HG03095 (cell line): ENCODE data around the gene RPP14.
"Not testable (repeated sequence)": the region's sequence is repeated elsewhere in the genome, so short reads cannot be mapped to it uniquely, and the experiment has no call there.

Source experiments
- ATAC-seq: cut with Tn5 transposase; IDR thresholded peaks from one replicate; pipeline ENCODE4 v1.9.1; 2021; ENCODE audit warnings: moderate library complexity; ENCODE audit not compliant: unreplicated experiment

The RPP14 gene

DNA sequence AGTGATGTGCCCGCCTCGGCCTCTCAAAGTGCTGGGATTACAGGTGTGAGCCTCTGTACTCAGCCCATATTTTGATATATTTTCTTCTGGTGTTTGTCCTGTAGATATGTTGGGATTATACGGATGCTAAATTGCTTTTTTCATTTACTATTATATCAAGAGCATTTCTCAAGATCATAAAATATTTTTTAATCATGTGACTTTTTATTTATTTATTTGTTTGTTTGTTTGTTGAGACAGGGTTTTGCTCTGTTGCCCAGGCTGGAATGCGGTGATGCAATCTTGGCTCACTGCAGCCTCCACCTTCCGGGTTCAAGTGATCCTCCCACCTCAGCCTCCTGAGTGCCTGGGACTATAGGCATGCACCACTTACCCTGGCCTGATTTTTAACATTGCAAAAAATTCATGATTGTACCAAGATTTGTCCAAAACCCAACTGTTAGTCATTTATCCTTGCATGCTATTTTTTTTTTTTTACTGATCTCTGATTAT lies 23.9 kb downstream of the RPP14 start:
- ATAC-seq = no peak

DNA sequence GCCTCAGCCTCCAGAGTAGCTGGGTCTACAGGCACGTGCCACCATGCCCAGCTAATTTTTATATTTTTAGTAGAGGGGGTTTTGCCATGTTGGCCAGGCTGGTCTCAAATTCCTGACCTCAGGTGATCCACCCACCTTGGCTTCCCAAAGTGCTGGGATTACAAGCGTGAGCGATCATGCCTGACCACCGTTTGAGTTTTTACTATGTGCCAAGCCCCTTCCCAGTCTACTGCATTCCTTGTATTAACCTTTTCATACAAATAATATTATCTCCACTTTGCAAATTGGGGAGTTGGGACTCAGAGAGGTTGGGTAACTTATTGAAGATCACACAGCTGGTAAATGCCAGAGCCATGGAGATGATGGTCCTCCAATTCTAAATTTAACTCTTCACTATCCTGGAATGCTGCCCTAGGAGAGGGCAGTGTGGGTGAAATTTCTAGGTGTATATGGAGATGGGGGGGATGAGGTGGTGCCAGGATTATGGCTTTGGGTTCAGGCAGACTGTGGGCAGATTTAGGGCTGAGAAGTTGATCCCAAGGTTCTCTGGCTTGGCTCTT lies 25.6 kb downstream of the RPP14 start:
- no peak for ATAC-seq

DNA sequence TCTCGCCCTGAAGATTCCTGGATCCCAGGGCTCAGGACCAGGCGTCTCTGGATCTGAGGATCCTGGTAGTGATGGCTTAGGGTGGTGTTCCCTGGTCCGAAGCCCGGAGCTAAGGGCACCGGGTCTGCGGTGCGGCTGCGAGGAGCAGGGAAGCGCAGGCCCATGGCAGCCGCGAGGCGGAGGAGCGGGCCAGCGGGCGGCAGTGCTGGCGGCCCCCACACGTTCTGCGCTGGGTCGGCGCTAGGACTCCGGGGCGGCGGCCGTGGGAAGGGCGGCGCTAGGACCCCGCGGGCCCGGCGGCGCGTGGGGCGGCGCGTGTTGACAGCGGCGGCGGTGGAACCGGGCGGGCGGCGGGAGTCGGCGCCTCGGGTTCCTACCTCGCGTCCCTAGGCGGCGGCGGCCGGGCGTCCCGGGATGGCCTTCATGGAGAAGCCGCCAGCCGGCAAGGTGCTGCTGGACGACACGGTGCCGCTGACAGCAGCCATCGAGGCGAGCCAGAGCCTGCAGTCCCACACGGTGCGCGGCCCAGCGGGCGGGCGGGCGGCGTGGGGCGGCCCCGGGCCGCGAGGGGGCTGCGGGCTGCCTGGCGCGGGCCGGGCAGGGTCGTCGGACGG lies 26.6 kb downstream of the RPP14 start, which contains the start of gene PXK:
PXK (plus strand) TSS at position 318 of the 614 bp plus-strand sequence; CDS start at position 415, 97 bp downstream.
- peak; percentile 89 for ATAC-seq

DNA sequence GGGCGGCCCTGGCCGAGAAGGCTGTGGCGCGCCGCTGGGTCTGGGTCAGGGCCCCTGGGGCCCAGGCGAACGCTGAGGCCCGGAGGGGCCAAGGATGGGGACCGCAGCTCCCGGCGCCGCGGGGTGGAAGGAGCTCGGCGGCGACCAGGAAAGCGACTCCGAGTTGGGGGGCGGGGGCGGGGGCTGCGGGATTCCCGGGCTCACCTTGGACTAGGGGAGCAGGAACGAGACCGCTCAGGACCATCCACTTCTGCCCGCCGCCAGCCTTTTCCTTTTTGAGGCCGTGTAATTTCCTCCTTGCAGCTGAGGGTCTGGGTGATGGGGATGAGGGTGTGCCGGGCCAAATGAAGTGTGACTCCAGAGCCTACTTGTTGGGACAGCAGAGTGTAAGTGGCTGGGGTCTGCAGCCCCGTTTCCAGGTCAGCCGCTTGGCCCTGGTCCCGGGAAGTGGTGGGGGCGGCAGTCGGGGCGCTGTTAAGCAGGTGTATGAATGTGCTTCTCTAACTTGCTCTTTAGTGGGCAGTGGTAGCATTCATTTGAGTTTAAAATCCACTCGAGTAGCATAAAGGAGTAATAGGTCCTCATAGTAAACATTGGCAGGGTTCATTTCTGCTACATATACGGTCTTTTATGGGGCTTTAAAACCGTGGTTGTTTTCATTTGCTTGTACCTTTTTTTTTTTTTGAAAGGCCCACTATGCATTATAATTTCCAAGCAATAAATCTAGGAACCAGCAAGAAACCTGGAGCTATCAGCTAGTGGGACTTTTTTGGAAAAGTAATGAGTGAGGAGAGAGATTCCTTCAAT lies 27.4 kb downstream of the RPP14 start:
- peak; percentile 41 for ATAC-seq

DNA sequence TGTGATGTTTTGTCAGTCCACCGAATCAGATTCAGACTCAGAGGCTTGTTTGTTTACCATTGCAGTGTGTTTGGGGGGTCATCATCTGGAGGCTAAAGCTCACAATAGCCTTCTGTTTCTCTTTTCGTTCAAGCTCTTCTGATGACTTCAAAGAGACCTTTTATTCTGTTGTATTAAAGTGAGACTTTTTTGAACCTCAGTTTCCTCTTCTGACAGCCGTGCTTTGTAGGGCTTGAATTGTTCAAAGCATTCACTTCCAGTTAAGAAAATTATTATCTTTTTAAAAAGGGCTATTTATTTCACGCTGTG lies 27.9 kb downstream of the RPP14 start:
- no peak for ATAC-seq

DNA sequence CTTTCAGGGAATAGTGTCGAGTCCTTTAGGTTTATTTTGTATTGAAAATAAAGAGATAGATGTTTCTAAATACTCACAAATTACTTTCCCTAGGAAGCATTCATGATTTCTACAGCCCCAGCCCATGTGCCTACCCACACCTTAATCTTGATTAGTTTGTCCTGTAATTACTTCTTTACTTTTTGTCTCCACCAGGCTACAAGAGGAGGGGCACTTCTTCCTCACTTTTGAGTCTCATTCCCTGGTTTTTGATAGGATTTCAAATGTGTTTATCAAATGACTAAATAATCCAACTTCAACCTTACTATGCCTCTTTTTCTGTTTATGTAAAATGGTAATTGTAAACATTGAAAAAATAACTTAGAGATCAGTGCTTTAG lies 28.4 kb downstream of the RPP14 start:
- no peak for ATAC-seq

DNA sequence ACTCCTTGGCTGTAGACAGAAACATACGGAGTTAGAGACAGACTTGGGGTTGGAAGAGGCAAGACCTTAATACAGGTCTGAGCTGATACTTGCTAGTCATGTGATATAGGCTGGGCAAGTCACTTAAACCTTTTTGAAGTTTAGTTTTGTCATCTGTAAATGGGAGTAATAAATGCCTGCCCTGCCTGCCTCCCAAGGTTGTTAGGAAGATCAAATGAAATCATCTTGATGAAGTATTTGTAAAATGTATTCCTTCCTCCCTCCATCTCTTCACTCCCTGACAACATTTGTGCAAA lies 29.6 kb downstream of the RPP14 start:
- no peak for ATAC-seq

DNA sequence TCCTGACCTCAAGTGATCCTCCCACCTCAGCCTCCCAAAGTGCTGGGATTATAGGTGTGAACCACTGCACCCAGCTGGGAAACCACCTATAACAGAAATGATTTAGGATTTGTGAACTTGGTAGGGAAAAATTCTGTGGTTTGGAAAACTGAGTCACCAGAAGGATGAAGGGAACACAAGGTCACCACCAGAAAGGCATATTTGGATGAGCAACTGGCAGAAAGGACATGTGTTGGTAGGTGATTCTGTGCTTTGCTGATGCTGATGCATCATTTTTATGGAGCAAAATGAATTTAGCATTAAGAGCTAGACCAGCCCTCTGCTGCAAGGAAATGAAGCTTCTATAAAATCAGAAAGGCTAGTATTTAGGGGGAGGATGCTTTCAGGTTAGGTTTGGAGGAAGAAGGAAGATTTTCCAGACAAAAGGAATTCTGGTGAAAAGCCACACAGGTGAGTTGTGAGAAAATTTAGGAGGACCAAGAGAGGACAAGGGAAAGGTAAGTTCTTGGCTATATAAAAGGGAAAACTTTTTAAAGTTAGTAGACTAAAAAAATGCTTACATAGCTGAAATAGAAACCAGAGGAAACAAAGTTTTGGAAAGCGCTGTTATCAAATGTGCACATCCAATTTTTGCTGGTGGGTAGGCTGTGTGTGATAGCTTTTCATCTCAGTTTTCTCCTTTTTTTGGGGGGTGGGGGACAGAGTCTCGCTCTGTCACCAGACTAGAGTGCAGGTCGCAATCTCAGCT lies 30.3 kb downstream of the RPP14 start:
- ATAC-seq = no peak

DNA sequence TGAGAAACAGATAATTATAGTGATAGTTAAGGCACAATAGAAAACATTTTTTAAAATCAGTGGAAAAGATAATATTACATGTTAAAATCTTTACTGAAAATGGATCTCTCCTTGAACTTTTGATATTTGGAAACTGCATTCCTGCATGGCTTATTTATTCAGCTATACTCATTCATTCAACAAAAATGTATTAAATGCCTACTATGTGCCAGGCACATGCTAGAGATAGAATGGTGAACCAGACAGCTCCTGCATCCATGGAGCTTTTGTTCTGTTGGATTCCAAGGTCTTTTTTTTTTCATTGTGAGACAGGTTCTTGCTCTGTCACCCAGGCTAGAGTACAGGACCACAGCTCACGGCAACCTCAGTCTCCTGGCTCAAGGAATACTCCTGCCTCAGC lies 31.1 kb downstream of the RPP14 start:
- no peak for ATAC-seq

DNA sequence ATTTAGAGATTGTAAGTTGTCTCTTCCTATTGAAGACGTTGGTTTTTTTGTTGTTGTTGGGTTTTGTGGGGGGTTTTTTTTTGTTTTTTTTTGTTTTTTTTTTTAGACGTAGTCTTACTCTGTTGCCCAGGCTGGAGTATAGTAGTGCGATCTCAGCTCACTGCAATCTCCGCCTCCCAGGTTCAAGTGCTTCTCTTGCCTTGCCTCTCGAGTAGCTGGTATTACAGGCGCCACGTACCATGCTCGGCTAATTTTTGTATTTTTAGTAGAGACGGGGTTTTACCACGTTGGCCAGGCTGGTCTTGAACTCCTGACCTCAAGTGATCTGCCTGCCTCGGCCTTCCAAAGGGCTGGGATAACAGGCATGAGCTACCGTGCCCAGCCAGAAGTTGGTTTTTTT lies 33.1 kb downstream of the RPP14 start:
- ATAC-seq = not testable (repeated sequence)

DNA sequence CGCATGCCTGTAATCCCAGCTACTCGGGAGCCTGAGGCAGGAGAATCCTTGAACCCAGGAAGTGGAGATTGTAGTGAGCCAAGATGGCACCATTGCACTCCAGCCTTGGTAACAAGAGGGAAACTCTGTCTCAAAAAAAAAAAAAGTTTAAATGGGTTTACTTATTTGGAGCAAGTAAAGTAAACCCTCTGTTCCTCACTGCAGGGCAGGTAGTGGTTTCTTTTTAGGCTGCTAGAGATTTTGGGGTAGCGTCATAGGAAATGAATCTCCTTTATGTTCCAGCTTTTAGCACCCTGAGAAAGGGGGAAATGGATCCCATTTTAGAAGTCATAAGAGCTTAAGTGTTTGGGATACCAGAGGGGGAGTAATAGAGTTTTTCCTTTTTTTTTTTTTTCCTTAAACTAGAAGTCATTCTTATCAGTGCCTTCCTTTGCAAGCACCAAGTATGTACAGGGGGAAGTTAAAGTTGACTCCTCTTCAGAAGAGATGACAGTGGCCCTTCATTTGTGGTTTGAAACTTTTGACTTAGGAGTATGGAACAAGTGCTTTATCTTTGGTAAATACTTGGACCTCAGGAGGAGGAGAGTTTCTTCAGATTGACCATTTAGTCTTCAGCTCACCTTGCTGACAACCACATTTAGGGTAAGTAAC lies 34.7 kb downstream of the RPP14 start:
- no peak for ATAC-seq

DNA sequence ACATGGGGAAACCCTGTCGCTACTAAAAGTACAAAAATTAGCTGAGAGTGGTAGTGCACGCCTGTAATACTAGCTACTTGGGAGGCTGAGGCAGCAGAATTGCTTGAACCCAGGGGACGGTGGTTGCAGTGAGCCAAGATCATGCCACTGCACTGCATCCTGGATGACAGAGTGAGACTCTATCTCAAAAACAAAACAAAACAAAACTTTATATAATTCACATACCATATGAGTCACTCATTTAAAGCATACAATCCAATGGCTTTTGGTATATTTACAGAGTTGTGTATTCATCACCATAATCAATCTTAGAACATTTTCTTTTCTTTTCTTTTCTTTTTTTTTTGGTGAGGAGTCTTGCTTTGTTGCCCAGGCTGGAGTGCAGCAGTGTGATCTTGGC lies 35.3 kb downstream of the RPP14 start:
- no peak for ATAC-seq

DNA sequence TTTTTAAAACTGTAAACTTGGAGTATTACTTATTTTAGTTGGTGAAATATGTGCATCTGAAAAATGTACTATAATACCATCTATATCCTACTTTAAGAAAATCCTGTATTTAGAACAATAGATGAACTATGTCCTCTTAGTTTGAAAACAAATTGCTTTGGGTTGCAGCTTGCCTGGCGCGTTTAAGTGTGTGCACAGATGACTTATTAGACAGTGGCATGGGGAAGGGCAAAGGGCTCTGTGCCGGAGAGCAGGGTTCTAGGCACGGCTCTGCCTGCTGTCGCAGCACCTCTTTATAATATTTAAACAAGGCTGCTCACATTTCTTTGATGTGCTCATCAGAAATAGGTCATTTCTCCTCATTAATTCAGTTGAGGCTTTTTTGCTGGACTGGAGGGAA lies 36.6 kb downstream of the RPP14 start:
- ATAC-seq = no peak

DNA sequence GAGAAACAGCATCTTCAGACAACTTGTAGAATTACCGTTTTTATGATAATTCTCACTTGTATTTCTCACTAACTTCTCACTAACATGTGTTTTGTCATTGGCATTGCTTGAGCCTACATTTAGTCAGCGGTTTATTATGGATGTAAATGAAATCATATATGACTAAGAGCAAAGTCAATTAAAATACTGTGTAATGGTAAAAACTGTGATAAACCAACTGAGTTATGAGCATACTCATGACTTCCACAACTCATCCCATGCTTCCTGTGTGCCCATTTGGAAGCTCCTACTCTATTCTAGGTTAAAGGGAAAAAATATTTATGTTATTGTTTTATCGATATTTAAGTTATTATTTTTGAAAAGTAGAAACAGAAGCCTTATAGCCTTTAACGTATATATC lies 39.4 kb downstream of the RPP14 start:
- ATAC-seq = no peak

DNA sequence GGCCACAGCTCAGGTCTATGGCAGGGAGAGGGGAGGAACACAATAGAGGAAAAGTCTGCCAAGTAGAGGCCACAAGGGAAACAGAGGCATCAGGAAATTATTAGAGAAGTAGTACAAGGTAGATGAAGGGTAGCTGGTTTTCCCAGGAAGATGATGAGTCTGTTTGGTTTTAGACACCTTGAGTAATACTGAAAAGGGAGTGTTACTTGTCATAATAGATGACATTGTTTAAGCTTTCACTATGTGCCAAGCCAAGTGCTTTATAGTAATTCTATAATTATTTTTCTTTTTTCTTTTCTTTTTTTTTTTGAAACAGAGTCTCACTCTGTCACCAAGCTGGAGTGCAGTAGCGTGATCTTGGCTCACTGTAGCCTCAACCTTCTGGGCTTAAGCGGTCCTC lies 40.3 kb downstream of the RPP14 start:
- no peak for ATAC-seq

DNA sequence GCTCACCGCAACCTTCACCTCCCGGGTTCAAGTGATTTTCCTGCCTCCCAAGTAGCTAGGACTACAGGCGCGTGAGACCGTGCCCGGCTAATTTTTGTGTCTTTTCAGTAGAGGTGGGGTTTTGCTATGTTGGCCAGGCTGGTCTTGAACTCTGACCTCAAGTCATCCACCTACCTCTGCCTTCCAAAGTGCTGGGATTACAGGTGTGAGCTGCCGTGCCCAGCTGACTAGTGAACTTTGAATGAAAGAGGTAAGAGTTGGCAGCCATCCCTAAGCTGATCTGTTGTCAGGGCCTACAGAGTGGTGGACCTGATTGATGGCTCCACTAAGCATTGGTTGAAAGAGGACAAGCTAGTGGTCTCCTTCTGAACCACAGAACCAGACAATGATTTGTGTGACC lies 41.9 kb downstream of the RPP14 start:
- ATAC-seq = no peak

DNA sequence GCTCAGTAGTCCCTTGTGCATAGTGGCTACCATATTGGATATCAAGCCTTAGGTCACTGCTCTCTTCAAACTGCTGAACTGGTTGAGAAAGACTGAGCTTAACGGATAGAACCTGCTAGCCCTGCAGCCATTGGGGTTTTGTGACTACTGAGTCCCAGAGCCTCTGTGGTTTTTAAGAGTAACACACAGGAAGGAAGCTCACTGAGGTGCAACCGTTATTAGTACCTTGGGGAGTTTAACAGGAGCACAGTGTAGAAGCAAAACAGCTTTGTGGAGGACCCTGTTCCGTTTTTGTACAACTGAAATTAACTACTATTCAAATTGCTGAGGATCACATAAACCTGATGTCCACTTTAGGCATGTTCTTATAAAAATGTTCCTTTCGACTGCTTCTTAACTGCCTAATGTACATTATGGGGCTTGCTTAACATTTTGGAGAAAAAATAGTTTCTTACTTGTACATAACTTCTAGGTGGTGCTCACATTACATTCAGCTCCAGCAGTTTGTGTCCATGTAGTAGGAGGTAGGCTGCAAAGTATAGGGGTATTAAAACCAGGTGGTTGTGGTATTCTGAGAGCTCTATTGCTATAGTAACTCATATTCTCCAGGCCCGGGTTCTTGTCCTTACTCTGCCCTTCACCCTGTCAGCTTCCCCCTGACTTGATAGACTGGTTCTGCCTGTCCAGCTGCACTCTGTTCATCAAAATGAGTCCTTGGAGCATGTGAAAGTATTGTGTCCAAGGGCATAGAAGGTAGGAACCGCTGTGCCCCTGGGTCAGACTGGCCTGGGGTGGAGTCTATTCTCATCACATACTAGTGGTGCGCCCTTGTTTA lies 44.0 kb downstream of the RPP14 start:
- ATAC-seq = peak; percentile 94

DNA sequence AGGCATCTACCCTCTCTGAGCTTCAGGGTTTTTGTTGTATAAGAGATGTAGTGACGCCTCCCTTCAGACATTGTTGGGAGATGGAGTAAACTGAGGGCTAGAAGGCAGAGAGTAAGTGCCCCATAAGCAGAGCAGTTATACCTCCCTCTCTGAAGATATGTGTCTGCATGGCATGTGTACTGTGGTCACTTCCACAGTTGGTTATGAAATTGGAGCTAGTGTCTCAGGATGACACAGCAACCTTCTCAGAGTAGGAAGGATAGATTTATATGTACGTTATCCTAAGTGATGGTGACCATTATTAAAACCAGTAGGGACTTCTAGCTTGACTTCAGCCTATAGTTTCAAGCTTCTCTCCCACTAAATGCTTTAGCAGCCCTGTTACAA lies 44.6 kb downstream of the RPP14 start:
- ATAC-seq = no peak

DNA sequence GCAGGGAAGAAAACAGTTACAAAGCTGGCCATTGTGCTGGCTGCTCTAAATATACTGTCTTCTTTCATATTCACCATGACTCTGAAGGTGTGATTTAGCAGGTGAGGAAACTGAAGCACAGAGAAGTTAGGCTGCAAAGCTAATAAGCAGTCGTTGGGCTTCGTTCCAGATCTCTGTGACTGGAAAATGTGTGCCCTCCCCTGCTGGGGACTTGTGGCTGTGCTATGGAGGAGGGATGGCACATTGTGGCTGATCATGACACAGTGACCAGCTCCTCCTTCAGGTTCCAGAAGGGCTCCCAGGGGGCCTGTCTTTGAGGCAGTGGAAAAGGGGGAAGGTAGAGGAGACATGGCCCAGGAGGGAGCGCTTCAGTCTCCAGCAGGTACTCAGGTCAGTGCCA lies 45.9 kb downstream of the RPP14 start:
- no peak for ATAC-seq

DNA sequence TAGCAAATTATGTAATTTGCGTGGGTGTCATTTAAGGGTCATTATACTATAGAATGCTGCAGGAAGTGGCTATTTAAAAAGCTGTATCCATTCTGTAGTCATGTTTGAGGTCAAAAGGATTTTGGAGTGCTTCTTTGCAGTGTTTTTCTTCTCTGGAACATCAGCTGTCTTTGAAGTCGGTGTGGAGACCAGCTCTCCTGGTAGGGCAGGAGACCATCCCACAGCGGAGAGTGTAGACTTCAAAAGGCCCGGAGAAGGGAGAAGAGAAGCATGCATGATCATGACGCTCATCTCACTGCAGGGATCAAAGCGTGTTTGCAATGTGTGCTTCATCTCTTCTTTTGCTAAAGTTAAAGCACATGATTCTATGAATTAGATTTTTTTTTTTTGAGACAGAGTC lies 46.6 kb downstream of the RPP14 start:
- ATAC-seq = no peak
